SK-N-MC (cell line): ENCODE measurements around the gene GNPTAB.
"Not testable (repeated sequence)": the region's sequence is repeated elsewhere in the genome, so short reads cannot be mapped to it uniquely, and the experiment has no call there.

Experiments used
- EZH2 ChIP-seq: fragments of 200-600 bp; sonication (generic); IDR thresholded peaks from one replicate; pipeline ENCODE4 v1.6.1; 2017; ENCODE audit warnings: antibody characterized with exemption
- FOXP2 ChIP-seq: optimal IDR thresholded peaks from 2 replicates; pipeline ENCODE3; 2011; ENCODE audit warnings: mild to moderate bottlenecking, moderate library complexity; ENCODE audit not compliant: insufficient read depth; ENCODE audit errors: extremely low read length, control extremely low read depth
- POLR2AphosphoS5 ChIP-seq: IDR thresholded peaks from 2 replicates; pipeline ENCODE4 v1.6.1; 2012; ENCODE audit warnings: mild to moderate bottlenecking, low read depth, low read length, borderline replicate concordance

DNA sequence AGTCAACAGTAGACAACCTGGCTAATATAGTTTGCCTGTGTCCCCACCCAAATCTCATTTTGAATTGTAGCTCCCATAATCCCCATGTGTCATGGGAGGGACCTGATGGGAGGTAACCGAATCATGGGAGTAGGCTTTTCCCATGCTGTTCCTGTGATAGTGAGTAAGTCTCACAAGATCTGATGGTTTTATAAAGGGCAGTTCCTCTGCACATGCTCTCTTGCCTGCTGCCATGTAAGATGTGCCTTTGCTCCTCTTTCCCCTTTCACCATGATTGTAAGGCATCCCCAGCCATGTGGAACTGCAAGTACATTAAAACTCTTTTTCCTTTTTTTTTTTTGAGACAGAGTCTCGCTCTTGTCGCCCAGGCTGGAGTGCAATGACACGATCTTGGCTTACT is 12.1 kb downstream of the GNPTAB start:
- TF ChIP-seq EZH2, POLR2AphosphoS5, FOXP2: not testable (repeated sequence)
